Common myeloid progenitor, CD34-positive (primary cell): ENCODE results near the gene SNTN.
A peak's percentile ranks its signal among the peaks of the same experiment; 100 is the strongest.

Source experiments
- CTCF ChIA-PET: fragments of 350-600 bp; sonication (Branson Sonifier 250); formaldehyde crosslinking; loops from one replicate; lab custom pipeline; 2021; ENCODE audit warnings: antibody characterized with exemption; lab: Charles Lee
- POLR2A ChIA-PET: fragments of 350-600 bp; sonication (Branson Sonifier 250); formaldehyde crosslinking; loops from one replicate; lab custom pipeline; 2021; ENCODE audit warnings: antibody characterized with exemption; lab: Charles Lee
- DNase-seq, 3 donors: peaks; one replicate each; pipeline versions ENCODE4 v3.0.0 to v3.0.0-alpha.2; 2013
- H3K27ac ChIP-seq, 2 experiments: 1 replicate in 1 of 2; 2 replicates in 1 of 2; pipeline ENCODE4 v1.7.0; 2013; ENCODE audit warnings: inconsistent platforms in 2 of 2, low read length in 2 of 2, mild to moderate bottlenecking in 2 of 2, low read depth in 1 of 2, moderate library complexity in 1 of 2; ENCODE audit not compliant: severe bottlenecking in 2 of 2, insufficient read depth in 1 of 2, poor library complexity in 1 of 2
- H3K27me3 ChIP-seq, 5 experiments: replicated peaks in 2 of 5; 1 replicate in 3 of 5; 2 replicates in 2 of 5; pipeline versions ENCODE4 v1.6.1 to v1.7.0; 2013; ENCODE audit warnings: low read length in 4 of 5, mild to moderate bottlenecking in 2 of 5, moderate library complexity in 2 of 5, inconsistent platforms in 1 of 5; ENCODE audit not compliant: insufficient read depth in 5 of 5, control insufficient read depth in 4 of 5
- H3K36me3 ChIP-seq, 4 experiments: 1 replicate in 2 of 4; 2 replicates in 2 of 4; pipeline versions ENCODE4 v1.6.1 to v1.7.0; 2013; ENCODE audit warnings: low read length in 3 of 4, control low read depth in 1 of 4, mild to moderate bottlenecking in 1 of 4; ENCODE audit not compliant: control insufficient read depth in 4 of 4, insufficient read depth in 4 of 4
- H3K4me1 ChIP-seq, 4 experiments: 1 replicate in 3 of 4; 2 replicates in 1 of 4; pipeline versions ENCODE4 v1.6.1 to v1.7.1; 2013; ENCODE audit warnings: low read length in 3 of 4, mild to moderate bottlenecking in 3 of 4, control low read depth in 1 of 4, inconsistent platforms in 1 of 4, moderate library complexity in 1 of 4; ENCODE audit not compliant: control insufficient read depth in 4 of 4, insufficient read depth in 4 of 4; ENCODE audit errors: control extremely low read depth in 1 of 4
- H3K4me3 ChIP-seq, 7 experiments: 1 replicate in 4 of 7; 2 replicates in 3 of 7; pipeline versions ENCODE4 v1.5.1 to v1.7.0; 2013; ENCODE audit warnings: mild to moderate bottlenecking in 7 of 7, low read length in 6 of 7, moderate library complexity in 6 of 7, inconsistent platforms in 2 of 7, low read depth in 2 of 7, control low read depth in 1 of 7; ENCODE audit not compliant: insufficient read depth in 4 of 7, control insufficient read depth in 1 of 7; ENCODE audit errors: extremely low read depth in 1 of 7
- H3K9me3 ChIP-seq, 5 experiments: 1 replicate in 4 of 5; 2 replicates in 1 of 5; pipeline versions ENCODE4 v1.6.1 to v1.7.1; 2013; ENCODE audit warnings: low read length in 4 of 5, mild to moderate bottlenecking in 2 of 5, inconsistent platforms in 1 of 5, low read depth in 1 of 5, moderate library complexity in 1 of 5; ENCODE audit not compliant: control insufficient read depth in 4 of 5, insufficient read depth in 2 of 5; ENCODE audit errors: control extremely low read depth in 1 of 5
- WGBS: methylation state at CpG from one replicate; pipeline ENCODE4 v1.1.5; 2013; ENCODE audit not compliant: insufficient coverage; 5-methylcytosine and 5-hydroxymethylcytosine counted together

The SNTN gene

DNA sequence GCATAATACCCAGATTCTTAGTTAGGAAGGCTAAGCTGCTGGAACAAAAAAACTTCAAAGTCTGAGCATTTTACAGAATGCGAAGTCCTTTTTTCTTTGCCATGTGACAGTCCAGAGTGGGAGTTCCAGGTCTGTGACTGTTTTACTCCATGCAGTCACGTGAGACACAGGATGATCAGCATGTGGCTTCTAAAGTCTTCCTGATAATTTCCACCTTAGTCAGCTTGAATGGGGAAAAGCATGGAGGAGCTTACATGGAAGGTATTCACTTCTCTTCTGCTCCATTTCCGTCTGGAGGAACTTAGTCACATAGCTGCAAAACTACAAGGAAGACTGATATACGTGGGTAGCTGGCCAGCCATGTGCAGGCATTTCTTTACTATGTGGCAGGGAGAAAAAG is 1.7 kb downstream of the SNTN start:
- no peak overlapping the region for H3K4me3 ChIP-seq
- H3K36me3 ChIP-seq = no peaks in the 10 kb centered on the region
- DNase-seq = no peak
- no peaks in the 10 kb centered on the region for H3K9me3 ChIP-seq
- POLR2A ChIA-PET = no interaction called here
- WGBS = 96% methylated on average over 3 of the region's 4 CpGs
- no peaks in the 10 kb centered on the region for H3K4me1 ChIP-seq
- no peak overlapping the region for H3K27ac ChIP-seq
- peaks cover 0 to 1% (median 0%) of the 10 kb centered on the region in 5 experiments for H3K27me3 ChIP-seq
- CTCF ChIA-PET = no interaction called here

DNA sequence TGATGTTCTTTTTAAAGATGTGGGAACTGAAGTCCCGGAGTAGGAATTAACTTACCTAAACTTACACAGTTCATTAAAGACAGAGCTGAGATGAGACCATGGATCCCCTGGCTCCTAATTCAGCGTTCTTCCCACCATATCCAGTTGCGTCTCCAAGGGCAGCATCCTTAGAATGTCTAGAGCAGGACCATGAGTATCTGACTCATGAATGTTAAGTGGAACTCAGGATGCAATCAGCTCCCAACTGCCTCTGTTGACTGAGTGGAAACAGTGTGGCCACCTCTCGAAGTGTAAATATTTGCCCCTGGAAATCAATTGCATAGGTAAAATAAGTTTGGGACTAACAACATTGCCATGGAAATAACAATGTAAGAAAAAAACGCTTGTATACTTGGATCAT is 2.5 kb downstream of the SNTN start:
- Histone ChIP-seq H3K4me1 (no peaks in the 10 kb centered on the region), H3K27ac (no peak overlapping the region), H3K4me3 (no peak overlapping the region), H3K36me3 (no peaks in the 10 kb centered on the region), H3K9me3 (no peaks in the 10 kb centered on the region), H3K27me3 (peaks cover 0 to 1% (median 0%) of the 10 kb centered on the region in 5 experiments)
- no peak for DNase-seq
- ChIA-PET CTCF (no interaction called here), POLR2A (no interaction called here)
- 100% methylated on average over 3 of the region's 5 CpGs for WGBS

DNA sequence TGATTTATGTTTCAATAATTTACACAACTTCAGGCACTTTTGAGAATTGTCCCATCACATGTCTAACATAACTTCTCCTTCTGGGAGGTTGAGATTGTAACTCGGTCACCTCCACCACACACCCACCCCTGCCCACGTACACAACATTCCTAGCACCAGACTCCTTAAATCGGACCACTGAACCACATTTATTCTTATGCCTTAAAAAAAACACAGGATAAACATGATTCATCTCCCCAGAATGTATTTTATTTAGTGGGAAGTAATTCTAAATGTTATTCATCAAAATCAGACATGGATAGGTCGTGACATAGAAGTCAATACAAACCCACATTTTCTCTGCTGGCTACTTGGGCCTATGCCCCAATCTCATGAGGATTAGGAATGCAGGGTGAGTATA is 3.0 kb downstream of the SNTN start:
- Histone ChIP-seq H3K27ac (no peak overlapping the region), H3K4me1 (no peaks in the 10 kb centered on the region), H3K9me3 (no peaks in the 10 kb centered on the region), H3K36me3 (no peaks in the 10 kb centered on the region), H3K4me3 (no peak overlapping the region), H3K27me3 (peaks cover 0 to 1% (median 0%) of the 10 kb centered on the region in 5 experiments)
- no peak for DNase-seq
- CTCF ChIA-PET = no interaction called here
- WGBS = no CpG with 5 or more reads among the region's 4 CpGs
- POLR2A ChIA-PET = no interaction called here

DNA sequence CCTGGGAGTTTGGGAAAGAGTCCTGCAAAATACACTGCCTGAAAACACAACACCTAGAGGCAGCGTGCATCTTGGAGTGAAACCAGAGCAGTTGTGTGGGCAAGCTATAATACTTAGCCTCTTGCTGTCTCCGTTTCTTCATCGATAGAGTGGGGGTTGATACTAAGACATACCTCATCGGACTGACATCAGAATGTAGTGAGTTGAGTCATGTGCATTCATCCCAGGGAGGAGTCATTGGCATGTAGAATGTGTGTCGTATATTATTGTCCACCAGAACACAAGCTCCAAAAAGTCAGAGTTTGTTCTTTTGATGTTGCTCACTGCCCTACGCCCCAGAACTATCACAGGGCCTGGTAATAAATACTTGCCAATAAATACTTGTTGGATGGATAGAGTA is 4.3 kb downstream of the SNTN start:
- WGBS = 97% methylated on average over 5 of the region's 6 CpGs
- no peaks in the 10 kb centered on the region for H3K9me3 ChIP-seq
- DNase-seq = no peak
- no peak overlapping the region for H3K27ac ChIP-seq
- H3K27me3 ChIP-seq = peaks cover 0 to 1% (median 0%) of the 10 kb centered on the region in 5 experiments
- H3K36me3 ChIP-seq = no peaks in the 10 kb centered on the region
- no peaks in the 10 kb centered on the region for H3K4me1 ChIP-seq
- CTCF ChIA-PET = interaction anchor here (0.8 kb wide), 1 partner anchor 13 kb away, joined by 3 read pairs; no protein-coding TSS in a partner anchor
- H3K4me3 ChIP-seq = no peak overlapping the region
- POLR2A ChIA-PET = no interaction called here

DNA sequence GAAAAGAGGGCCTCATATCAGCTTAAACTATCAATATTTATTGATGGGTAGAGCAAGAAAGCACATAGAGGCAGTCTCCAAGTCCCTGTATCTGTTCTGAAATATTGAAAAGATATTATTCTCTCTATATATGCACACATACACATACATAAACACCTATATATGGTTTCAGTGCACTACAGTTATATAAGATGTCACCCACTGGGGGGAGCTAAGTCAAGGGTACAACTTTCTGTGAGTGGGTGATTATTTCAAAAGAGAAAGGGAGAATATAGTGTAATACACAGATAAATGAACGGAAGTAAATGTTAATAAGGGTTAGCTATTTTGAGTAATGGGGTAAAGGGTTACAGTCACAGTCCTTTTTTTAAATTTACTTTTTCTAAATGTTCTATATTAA is 8.8 kb downstream of the SNTN start:
- no peaks in the 10 kb centered on the region for H3K36me3 ChIP-seq
- ChIA-PET POLR2A (no interaction called here), CTCF (interaction anchor here (0.6 kb wide), 1 partner anchor 1303 kb away, joined by 3 read pairs; no protein-coding TSS in a partner anchor)
- DNase-seq = peak in 1 of 3 donors; percentile 2
- no peak overlapping the region for H3K27ac ChIP-seq
- no peaks in the 10 kb centered on the region for H3K27me3 ChIP-seq
- no peaks in the 10 kb centered on the region for H3K9me3 ChIP-seq
- no CpG with 5 or more reads among the region's 1 CpG for WGBS
- no peaks in the 10 kb centered on the region for H3K4me1 ChIP-seq
- H3K4me3 ChIP-seq = no peak overlapping the region

DNA sequence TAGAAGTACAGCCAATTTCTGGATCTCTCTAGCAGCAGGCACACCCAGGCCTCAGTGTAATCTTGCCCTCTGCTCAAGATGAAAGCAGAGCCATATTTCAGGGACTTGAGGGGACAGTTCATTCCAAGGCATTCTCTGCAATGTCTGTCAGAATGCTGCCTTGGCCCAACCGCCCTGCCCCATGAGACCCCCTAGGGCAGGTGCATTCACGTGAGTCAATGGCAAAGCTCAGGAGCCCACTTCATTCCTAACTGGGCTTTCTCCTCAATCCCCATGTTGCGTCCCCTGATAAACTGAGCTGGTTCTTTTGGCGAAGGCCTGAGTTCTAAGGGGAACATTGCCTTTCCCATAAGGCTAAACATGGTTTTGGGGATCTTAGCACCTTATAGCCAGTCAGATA is 9.5 kb downstream of the SNTN start:
- H3K27ac ChIP-seq = no peak overlapping the region
- H3K4me1 ChIP-seq = no peaks in the 10 kb centered on the region
- H3K4me3 ChIP-seq = no peak overlapping the region
- no peaks in the 10 kb centered on the region for H3K27me3 ChIP-seq
- H3K9me3 ChIP-seq = no peaks in the 10 kb centered on the region
- POLR2A ChIA-PET = no interaction called here
- no peak for DNase-seq
- 93% methylated on average over 3 of the region's 4 CpGs for WGBS
- CTCF ChIA-PET = no interaction called here
- no peaks in the 10 kb centered on the region for H3K36me3 ChIP-seq

DNA sequence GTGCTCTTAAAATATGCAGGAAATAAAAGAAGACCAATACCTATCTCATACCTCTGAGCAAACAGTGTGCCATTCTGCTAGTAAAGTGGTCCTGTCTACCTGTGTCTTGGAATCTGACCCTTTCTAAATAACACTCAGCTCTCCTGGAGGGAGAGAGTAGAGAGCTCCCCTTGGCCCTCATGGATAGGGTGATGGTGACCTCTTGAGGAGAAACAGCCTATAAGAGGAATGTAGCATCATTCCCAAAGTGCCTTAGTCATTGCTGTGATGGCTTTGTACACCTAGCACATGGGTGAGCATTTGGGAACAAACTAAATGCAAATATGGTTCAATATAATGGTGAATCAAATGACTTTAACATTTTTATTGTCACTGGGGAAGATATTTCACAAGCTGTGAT is 10.0 kb downstream of the SNTN start:
- no peak for DNase-seq
- ChIA-PET POLR2A (no interaction called here), CTCF (interaction anchor here (0.6 kb wide), 1 partner anchor 10 kb away, joined by 3 read pairs; the partner anchor contains the start of gene SNTN)
- Histone ChIP-seq H3K36me3 (no peaks in the 10 kb centered on the region), H3K27ac (no peak overlapping the region), H3K4me3 (no peak overlapping the region), H3K4me1 (no peaks in the 10 kb centered on the region), H3K9me3 (no peaks in the 10 kb centered on the region), H3K27me3 (no peaks in the 10 kb centered on the region)
